GM19035 (cell line): Measurements from ENCODE around the gene UBTF.

Source experiments
- ATAC-seq: cut with Tn5 transposase; IDR thresholded peaks from one replicate; pipeline ENCODE4 v1.9.1; 2021; ENCODE audit not compliant: unreplicated experiment

UBTF gene

GRCh38 chr17:44198721-44199552 is 20.5 kb downstream of the UBTF start:
- ATAC-seq = peak; percentile 24

GRCh38 chr17:44197980-44198720 is 21.3 kb downstream of the UBTF start:
- ATAC-seq = no peak

- no peak for ATAC-seq
Measured at GRCh38 chr17:44197107-44197506, 22.4 kb downstream of the UBTF start.

GRCh38 chr17:44193326-44194084 is 26.0 kb downstream of the UBTF start:
- ATAC-seq = no peak

- ATAC-seq = no peak
Measured at GRCh38 chr17:44192750-44193149, 26.7 kb downstream of the UBTF start.

- no peak for ATAC-seq
Measured at GRCh38 chr17:44191941-44192496, 27.5 kb downstream of the UBTF start.

GRCh38 chr17:44191369-44191768 is 28.1 kb downstream of the UBTF start:
- ATAC-seq = no peak

- ATAC-seq = no peak
Measured at GRCh38 chr17:44190481-44190880, 29.0 kb downstream of the UBTF start.

- ATAC-seq = no peak
Measured at GRCh38 chr17:44188576-44189403, 30.7 kb downstream of the UBTF start.

GRCh38 chr17:44187131-44187899 is 32.2 kb downstream of the UBTF start:
- peak; percentile 50 for ATAC-seq

GRCh38 chr17:44186307-44187130 is 33.0 kb downstream of the UBTF start, which contains the start of gene TMUB2:
Gene TMUB2, plus strand, starts transcription at chr17:44186972. Its CDS starts 737 bp downstream, at chr17:44187709.
- ATAC-seq = peak; percentile 90

GRCh38 chr17:44184212-44184810 is 35.2 kb downstream of the UBTF start:
- ATAC-seq = no peak

- ATAC-seq = no peak
Measured at GRCh38 chr17:44183024-44183423, 36.5 kb downstream of the UBTF start.

- no peak for ATAC-seq
Measured at GRCh38 chr17:44178133-44178532, 41.3 kb downstream of the UBTF start.

- no peak for ATAC-seq
Measured at GRCh38 chr17:44177640-44178039, 41.8 kb downstream of the UBTF start.

GRCh38 chr17:44176671-44177501 is 42.6 kb downstream of the UBTF start:
- no peak for ATAC-seq

- no peak for ATAC-seq
Measured at GRCh38 chr17:44176257-44176656, 43.2 kb downstream of the UBTF start.
